H1 (cell line): ENCODE measurements around the gene GIMAP2. TPM values are rescaled to one million over a fixed set of nuclear protein-coding genes. Genes with fewer than 3 reads are reported as not detected.

ENCODE experiments used
- CTCF ChIA-PET: fragments of 300-600 bp; sonication (Branson Sonifier 250); formaldehyde crosslinking; loops from one replicate; lab custom pipeline; 2021; ENCODE audit not compliant: partially characterized antibody; lab: Charles Lee
- POLR2A ChIA-PET: fragments of 300-600 bp; sonication (Branson Sonifier 250); formaldehyde crosslinking; loops from one replicate; lab custom pipeline; 2021; ENCODE audit warnings: inconsistent platforms; ENCODE audit not compliant: partially characterized antibody; lab: Charles Lee
- DNase-seq, 2 experiments: peaks; one replicate each; pipeline versions ENCODE4 v3.0.0 to v3.0.0-alpha.2; 2010 to 2022; ENCODE audit warnings: low spot score in 2 of 2, low read depth in 1 of 2, mixed read lengths in 1 of 2
- FAIRE-seq: peaks from 2 replicates; lab custom pipeline; 2011; peaks lifted over from hg19 to GRCh38; lab: Jason Lieb, UNC
- H2AFZ ChIP-seq: 2 replicates; pipeline ENCODE4 v1.8.1; 2012; ENCODE audit warnings: low read length, inconsistent platforms
- H2AK5ac ChIP-seq: 2 replicates; pipeline ENCODE4 v1.6.1; 2013; ENCODE audit warnings: low read depth, low read length
- H2BK120ac ChIP-seq: replicated peaks from 2 replicates; pipeline ENCODE3; 2013; ENCODE audit warnings: low read depth, low read length, inconsistent platforms
- H2BK12ac ChIP-seq: 2 replicates; pipeline ENCODE4 v1.6.1; 2013; ENCODE audit warnings: low read depth, low read length
- H2BK15ac ChIP-seq: 2 replicates; pipeline ENCODE4 v1.6.1; 2013; ENCODE audit warnings: low read length
- H2BK20ac ChIP-seq: 2 replicates; pipeline ENCODE4 v1.6.1; 2013; ENCODE audit warnings: low read length
- H2BK5ac ChIP-seq: 2 replicates; pipeline ENCODE4 v1.6.1; 2013; ENCODE audit warnings: low read depth, low read length
- H3K14ac ChIP-seq: 2 replicates; pipeline ENCODE4 v1.6.1; 2013; ENCODE audit warnings: inconsistent platforms; ENCODE audit not compliant: insufficient read length
- H3K18ac ChIP-seq: 2 replicates; pipeline ENCODE4 v1.6.1; 2013; ENCODE audit warnings: low read length; ENCODE audit errors: extremely low read depth
- H3K23ac ChIP-seq: 2 replicates; pipeline ENCODE4 v1.6.1; 2013; ENCODE audit warnings: inconsistent platforms; ENCODE audit not compliant: insufficient read length
- H3K23me2 ChIP-seq: 2 replicates; pipeline ENCODE4 v1.6.1; 2013; ENCODE audit warnings: low read depth, low read length
- H3K27ac ChIP-seq: 2 replicates; pipeline ENCODE4 v1.6.1; 2011; ENCODE audit warnings: low read depth, low read length, inconsistent platforms
- H3K27me3 ChIP-seq, 4 experiments: replicated peaks in 1 of 4; 1 replicate in 1 of 4; 2 replicates in 3 of 4; pipeline versions ENCODE4 v1.6.1 to v1.8.1; 2011 to 2013; ENCODE audit warnings: low read length in 3 of 4, mild to moderate bottlenecking in 3 of 4, inconsistent platforms in 2 of 4, mixed read lengths in 2 of 4, moderate library complexity in 1 of 4; ENCODE audit not compliant: control insufficient read depth in 3 of 4, insufficient read depth in 3 of 4; ENCODE audit errors: extremely low read depth in 1 of 4
- H3K36me3 ChIP-seq, 4 experiments: 2 replicates each; pipeline versions ENCODE4 v1.6.1 to v1.8.1; 2011 to 2013; ENCODE audit warnings: mild to moderate bottlenecking in 4 of 4, low read length in 3 of 4, moderate library complexity in 2 of 4, control low read depth in 1 of 4, inconsistent platforms in 1 of 4; ENCODE audit not compliant: insufficient read depth in 4 of 4, control insufficient read depth in 2 of 4
- H3K4ac ChIP-seq: replicated peaks from 2 replicates; pipeline ENCODE3; 2013; ENCODE audit warnings: low read length, low read depth, mixed read lengths, inconsistent platforms; ENCODE audit not compliant: insufficient read length
- H3K4me1 ChIP-seq, 4 experiments: replicated peaks in 1 of 4; 1 replicate in 1 of 4; 2 replicates in 3 of 4; pipeline versions ENCODE4 v1.6.1 to v1.8.1; 2011 to 2013; ENCODE audit warnings: low read length in 3 of 4, inconsistent platforms in 2 of 4, mixed read lengths in 1 of 4; ENCODE audit not compliant: insufficient read depth in 4 of 4, control insufficient read depth in 3 of 4
- H3K4me2 ChIP-seq, 2 experiments: 2 replicates each; pipeline versions ENCODE4 v1.6.1 to v1.8.1; 2011 to 2013; ENCODE audit warnings: low read depth in 2 of 2, low read length in 2 of 2, control low read depth in 1 of 2, inconsistent platforms in 1 of 2, mild to moderate bottlenecking in 1 of 2; ENCODE audit not compliant: insufficient read depth in 1 of 2
- H3K4me3 ChIP-seq, 4 experiments: fragments of 200-600, 300-600 bp in 1 of 4; sonication (generic), shearing (Covaris generic), sonication (Bioruptor Twin) in 1 of 4; 2 replicates each; pipeline versions ENCODE4 v1.5.1 to v1.8.1; 2011 to 2016; ENCODE audit warnings: low read length in 4 of 4, low read depth in 3 of 4, control low read depth in 2 of 4, inconsistent platforms in 2 of 4, mild to moderate bottlenecking in 2 of 4, mixed read lengths in 1 of 4, moderate library complexity in 1 of 4; ENCODE audit not compliant: insufficient read depth in 2 of 4; ENCODE audit errors: extremely low read depth in 1 of 4
- H3K56ac ChIP-seq: replicated peaks from 2 replicates; pipeline ENCODE3; 2013; ENCODE audit warnings: low read depth, mild to moderate bottlenecking, mixed read lengths, low read length, inconsistent platforms; ENCODE audit not compliant: insufficient read length
- H3K79me1 ChIP-seq: 2 replicates; pipeline ENCODE4 v1.6.1; 2013; ENCODE audit warnings: low read depth, low read length, control low read depth
- H3K79me2 ChIP-seq, 2 experiments: 2 replicates each; pipeline versions ENCODE4 v1.6.1 to v1.8.1; 2012 to 2013; ENCODE audit warnings: low read length in 2 of 2, mild to moderate bottlenecking in 2 of 2, inconsistent platforms in 1 of 2; ENCODE audit not compliant: insufficient read depth in 2 of 2, control insufficient read depth in 1 of 2
- H3K9ac ChIP-seq, 4 experiments: replicated peaks in 1 of 4; 1 replicate in 1 of 4; 2 replicates in 3 of 4; pipeline versions ENCODE4 v1.6.1 to v1.8.1; 2011 to 2013; ENCODE audit warnings: low read depth in 3 of 4, low read length in 3 of 4, control low read depth in 2 of 4, mild to moderate bottlenecking in 2 of 4, moderate library complexity in 2 of 4, inconsistent platforms in 1 of 4; ENCODE audit errors: extremely low read depth in 1 of 4
- H3K9me3 ChIP-seq, 2 experiments: 2 replicates each; pipeline versions ENCODE4 v1.6.1 to v1.8.1; 2012 to 2013; ENCODE audit warnings: mild to moderate bottlenecking in 2 of 2, moderate library complexity in 2 of 2, control low read depth in 1 of 2, inconsistent platforms in 1 of 2, low read depth in 1 of 2, low read length in 1 of 2, mixed read lengths in 1 of 2; ENCODE audit not compliant: insufficient read depth in 2 of 2
- H4K20me1 ChIP-seq, 2 experiments: replicated peaks in 1 of 2; 2 replicates each; pipeline versions ENCODE3 to v1.8.1; 2011 to 2013; ENCODE audit warnings: inconsistent platforms in 2 of 2, low read length in 2 of 2, mild to moderate bottlenecking in 1 of 2; ENCODE audit not compliant: insufficient read depth in 2 of 2, control insufficient read depth in 1 of 2
- H4K5ac ChIP-seq: 2 replicates; pipeline ENCODE4 v1.6.1; 2013; ENCODE audit warnings: low read length, low read depth, mixed read lengths, inconsistent platforms; ENCODE audit not compliant: insufficient read length
- H4K8ac ChIP-seq: 2 replicates; pipeline ENCODE4 v1.8.0; 2013; ENCODE audit warnings: mild to moderate bottlenecking, moderate library complexity, low read length, inconsistent platforms; ENCODE audit not compliant: insufficient read depth; ENCODE audit errors: extremely low read depth
- H4K91ac ChIP-seq: replicated peaks from 2 replicates; pipeline ENCODE3; 2013; ENCODE audit warnings: low read length, mixed read lengths, inconsistent platforms; ENCODE audit not compliant: insufficient read length
- BCL11A ChIP-seq, 2 experiments: IDR thresholded peaks; one replicate each; pipeline ENCODE4 v1.6.1; 2011; ENCODE audit warnings: low read depth in 2 of 2, low read length in 2 of 2, mild to moderate bottlenecking in 2 of 2
- CBX5 ChIP-seq: fragments of 300-800, 300-1000 bp; sonication (generic); IDR thresholded peaks from 2 replicates; pipeline ENCODE4 v1.7.1; 2016; ENCODE audit warnings: antibody characterized with exemption, low read length, low read depth
- CEBPB ChIP-seq: IDR thresholded peaks from 2 replicates; pipeline ENCODE4 v1.6.1; 2012; ENCODE audit warnings: low read depth, low read length
- CREB1 ChIP-seq: IDR thresholded peaks from 2 replicates; pipeline ENCODE4 v1.6.1; 2012; ENCODE audit warnings: inconsistent platforms
- E2F6 ChIP-seq: IDR thresholded peaks from 2 replicates; pipeline ENCODE4 v1.6.1; 2012; ENCODE audit warnings: inconsistent platforms
- HDAC6 ChIP-seq: IDR thresholded peaks from one replicate; pipeline ENCODE4 v1.7.1; 2012; ENCODE audit warnings: low read depth, mild to moderate bottlenecking, inconsistent platforms, low read length, moderate library complexity
- JUND ChIP-seq: IDR thresholded peaks from 2 replicates; pipeline ENCODE4 v1.6.1; 2011; ENCODE audit warnings: mild to moderate bottlenecking, improper control_type of control experiment, low read length
- KDM5A ChIP-seq: fragments of 200-600 bp; IDR thresholded peaks from 2 replicates; pipeline ENCODE4 v1.7.1; 2012; ENCODE audit warnings: mild to moderate bottlenecking, low read length, inconsistent platforms, mixed read lengths
- POU5F1 ChIP-seq: IDR thresholded peaks from 2 replicates; pipeline ENCODE4 v1.6.1; 2011; ENCODE audit warnings: low read depth, mild to moderate bottlenecking, low read length, moderate library complexity
- SIRT6 ChIP-seq: IDR thresholded peaks from one replicate; pipeline ENCODE4 v1.7.1; 2012; ENCODE audit warnings: low read length, inconsistent platforms
- SP1 ChIP-seq: IDR thresholded peaks from 2 replicates; pipeline ENCODE4 v1.6.1; 2011; ENCODE audit warnings: low read depth, low read length
- SP2 ChIP-seq: IDR thresholded peaks from 2 replicates; pipeline ENCODE4 v1.6.1; 2012; ENCODE audit warnings: mild to moderate bottlenecking, low read length, inconsistent platforms
- TEAD4 ChIP-seq: IDR thresholded peaks from 2 replicates; pipeline ENCODE4 v1.6.1; 2012; ENCODE audit warnings: low read depth, low read length, inconsistent platforms, mixed read lengths
- WGBS, 2 experiments: shearing (Covaris generic) in 1 of 2; methylation state at CpG; one replicate each; pipeline versions ENCODE4 v1.1.6 to v1.1.7; 2013 to 2015; ENCODE audit warnings: low lambda C conversion rate in 2 of 2, mixed read lengths in 2 of 2, inconsistent platforms in 1 of 2, low coverage in 1 of 2, missing lambda C conversion rate in 1 of 2; ENCODE audit not compliant: insufficient replicate concordance in 2 of 2, insufficient coverage in 1 of 2, insufficient read length in 1 of 2; ENCODE audit errors: extremely low coverage in 1 of 2, missing lambda C conversion rate in 1 of 2; 5-methylcytosine and 5-hydroxymethylcytosine counted together
- polyA plus RNA-seq, 7 experiments: library from polyadenylated mRNA; depleted of rRNA in 3 of 7; stranded (reverse) in 5 of 7; unstranded in 2 of 7; fragments of >200 nt in 5 of 7; fragments of 200-250 nt in 2 of 7; gene quantifications; 1 replicate in 5 of 7; 2 replicates in 1 of 7; 4 replicates in 1 of 7; pipeline versions ENCODE4 v1.2.1 to v1.2.3, GENCODE V29; 2011 to 2013; ENCODE audit warnings: missing spikeins in 2 of 7, mixed read lengths in 2 of 7
- total RNA-seq: library from RNA; stranded (reverse); fragmentation: NEBNext Ultra II Directional; extraction: Animal tissue kit (Norgen Biotek cat#: 25700); gene quantifications from 2 replicates; pipeline ENCODE4 v1.2.1, GENCODE V29; 2021

Gene GIMAP2
- total and polyA plus RNA-seq, 2 of the 8 experiments (the other 6 are each of a cell fraction or from before 2014, with no cell fraction given), result not detected

GRCh38 chr7:150716368-150716767 lies 30.9 kb downstream of the GIMAP2 start, which contains the start of gene GIMAP1:
GIMAP1 (plus strand) TSS chr7:150716613; CDS start chr7:150719048, 2,435 bp downstream.
- Histone ChIP-seq H2AFZ (no peak within 1 kb of the TSS), H3K18ac (no peak within 1 kb of the TSS), H2BK120ac (no peak within 1 kb of the TSS), H3K4me2 (no peak within 1 kb of the TSS), H3K4ac (no peak within 1 kb of the TSS), H3K56ac (no peak within 1 kb of the TSS), H2AK5ac (no peak within 1 kb of the TSS), H2BK5ac (no peak within 1 kb of the TSS), H3K27me3 (peaks cover 0 to 8% (median 2%) of the 10 kb centered on the region in 4 experiments; a peak in 4 of 7 replicates), H3K9ac (no peak within 1 kb of the TSS), H4K8ac (no peak within 1 kb of the TSS), H4K20me1 (no peaks in the 10 kb centered on the region), H3K9me3 (no peaks in the 10 kb centered on the region; a peak in 1 of 4 replicates), H3K79me1 (no peaks in the 10 kb centered on the region), H3K23me2 (no peaks in the 10 kb centered on the region), H4K91ac (no peak within 1 kb of the TSS), H3K23ac (no peak within 1 kb of the TSS), H3K79me2 (no peaks in the 10 kb centered on the region), H3K4me3 (no peak within 1 kb of the TSS), H3K36me3 (no peaks in the 10 kb centered on the region), H3K4me1 (no peaks in the 10 kb centered on the region), H2BK12ac (no peak within 1 kb of the TSS), H2BK20ac (no peak within 1 kb of the TSS), H3K14ac (no peak within 1 kb of the TSS), H2BK15ac (no peak within 1 kb of the TSS), H3K27ac (no peak within 1 kb of the TSS), H4K5ac (no peak within 1 kb of the TSS)
- POLR2A ChIA-PET, result no interaction called here
- WGBS, 2 experiments, result 81% methylated on average over 5 of the region's 5 CpGs; no CpG with 5 or more reads in 1 of the 2 experiments
- DNase-seq, result no peak
- FAIRE-seq, result no peak
- TF ChIP-seq CEBPB (no peak), CREB1 (no peak), JUND (no peak), POU5F1 (no peak), SIRT6 (no peak), SP1 (no peak), BCL11A (IDR thresholded peaks at IDR 0.05; ENCODE audit: low read depth in 2 of 2, low read length in 2 of 2) (no peak), CBX5 (no peak), KDM5A (no peak), E2F6 (no peak), SP2 (no peak), TEAD4 (no peak), HDAC6 (no peak)
- TF ChIP-seq, all 59 proteins: peak for 0
- CTCF ChIA-PET, result interaction anchor here (1.2 to 1.5 kb wide), 3 partner anchors 20 to 267 kb away, joined by 4 to 5 read pairs (median 4); no protein-coding TSS in a partner anchor
